Measurements from ENCODE around the gene EGR2. TPM values are rescaled to one million over a fixed set of nuclear protein-coding genes. Genes with fewer than 3 reads are reported as not detected.

The EGR2 gene
- total and polyA plus RNA-seq, 10 of the 15 experiments (the other 5 are each of a cell fraction or from before 2014, with no cell fraction given), result 8.3 to 56.5 (median 16.2) TPM

DNA sequence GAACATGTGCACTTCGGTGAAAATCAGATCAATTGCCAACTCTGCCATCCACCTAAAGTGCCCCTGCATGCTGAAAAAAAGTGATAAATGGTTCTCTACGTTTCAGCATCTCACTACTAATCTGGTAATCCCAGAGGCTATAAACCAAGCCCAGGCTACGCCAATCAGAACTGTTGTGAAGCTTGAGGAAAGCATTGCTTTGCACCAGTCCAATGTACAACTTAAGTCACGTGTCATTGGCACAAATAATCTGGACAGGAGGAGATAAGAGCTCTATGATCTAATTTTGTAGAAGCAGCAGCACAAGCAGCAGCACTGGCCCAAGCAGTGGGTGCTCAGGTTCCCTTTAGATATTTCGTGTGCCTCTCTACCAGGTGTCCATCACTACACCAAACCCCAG, 4.4 kb upstream of the EGR2 start:
- TF ChIP-seq GABPA (IDR thresholded peaks at IDR 0.05; ENCODE audit: low read depth) (no peak), RELA (IDR thresholded peaks at IDR 0.05; ENCODE audit: borderline replicate concordance, partially characterized antibody) (no peak), SUPT20H (IDR thresholded peaks at IDR 0.05; ENCODE audit: borderline replicate concordance, control insufficient read depth, low read depth, low read length) (no peak), TCF3 (IDR thresholded peaks at IDR 0.05; ENCODE audit: borderline replicate concordance, insufficient read depth, low read depth, low read length) (no peak), EED (IDR thresholded peaks at IDR 0.05; ENCODE audit: low read depth) (no peak), ZSCAN29 (IDR thresholded peaks at IDR 0.05) (no peak), CREM (IDR thresholded peaks at IDR 0.05; ENCODE audit: low read depth) (no peak), STAT3 (IDR thresholded peaks at IDR 0.05; ENCODE audit: low read depth, low read length) (no peak), MYB (IDR thresholded peaks at IDR 0.05; ENCODE audit: borderline replicate concordance, low read depth, low read length) (no peak), NR2F1 (conservative IDR thresholded peaks at IDR 0.05) (no peak), MTA2 (IDR thresholded peaks at IDR 0.05; ENCODE audit: low read depth) (no peak), CEBPB (IDR thresholded peaks at IDR 0.05; ENCODE audit: borderline replicate concordance in 1 of 2, low read depth in 2 of 2, low read length in 2 of 2) (no peak)
- TF ChIP-seq, protein P1, sequence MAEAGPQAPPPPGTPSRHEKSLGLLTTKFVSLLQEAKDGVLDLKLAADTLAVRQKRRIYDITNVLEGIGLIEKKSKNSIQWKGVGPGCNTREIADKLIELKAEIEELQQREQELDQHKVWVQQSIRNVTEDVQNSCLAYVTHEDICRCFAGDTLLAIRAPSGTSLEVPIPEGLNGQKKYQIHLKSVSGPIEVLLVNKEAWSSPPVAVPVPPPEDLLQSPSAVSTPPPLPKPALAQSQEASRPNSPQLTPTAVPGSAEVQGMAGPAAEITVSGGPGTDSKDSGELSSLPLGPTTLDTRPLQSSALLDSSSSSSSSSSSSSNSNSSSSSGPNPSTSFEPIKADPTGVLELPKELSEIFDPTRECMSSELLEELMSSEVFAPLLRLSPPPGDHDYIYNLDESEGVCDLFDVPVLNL (IDR thresholded peaks at IDR 0.05; ENCODE audit: low read depth, low read length), result no peak
- TF ChIP-seq, protein P2, sequence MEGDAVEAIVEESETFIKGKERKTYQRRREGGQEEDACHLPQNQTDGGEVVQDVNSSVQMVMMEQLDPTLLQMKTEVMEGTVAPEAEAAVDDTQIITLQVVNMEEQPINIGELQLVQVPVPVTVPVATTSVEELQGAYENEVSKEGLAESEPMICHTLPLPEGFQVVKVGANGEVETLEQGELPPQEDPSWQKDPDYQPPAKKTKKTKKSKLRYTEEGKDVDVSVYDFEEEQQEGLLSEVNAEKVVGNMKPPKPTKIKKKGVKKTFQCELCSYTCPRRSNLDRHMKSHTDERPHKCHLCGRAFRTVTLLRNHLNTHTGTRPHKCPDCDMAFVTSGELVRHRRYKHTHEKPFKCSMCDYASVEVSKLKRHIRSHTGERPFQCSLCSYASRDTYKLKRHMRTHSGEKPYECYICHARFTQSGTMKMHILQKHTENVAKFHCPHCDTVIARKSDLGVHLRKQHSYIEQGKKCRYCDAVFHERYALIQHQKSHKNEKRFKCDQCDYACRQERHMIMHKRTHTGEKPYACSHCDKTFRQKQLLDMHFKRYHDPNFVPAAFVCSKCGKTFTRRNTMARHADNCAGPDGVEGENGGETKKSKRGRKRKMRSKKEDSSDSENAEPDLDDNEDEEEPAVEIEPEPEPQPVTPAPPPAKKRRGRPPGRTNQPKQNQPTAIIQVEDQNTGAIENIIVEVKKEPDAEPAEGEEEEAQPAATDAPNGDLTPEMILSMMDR (IDR thresholded peaks at IDR 0.05 in 2 of 3, conservative IDR thresholded peaks at IDR 0.05 in 1 of 3; ENCODE audit: control insufficient read depth in 2 of 3, extremely low read depth in 1 of 3, insufficient read depth in 1 of 3, low read depth in 3 of 3, low read length in 3 of 3), result no peak
- TF ChIP-seq, protein P3, sequence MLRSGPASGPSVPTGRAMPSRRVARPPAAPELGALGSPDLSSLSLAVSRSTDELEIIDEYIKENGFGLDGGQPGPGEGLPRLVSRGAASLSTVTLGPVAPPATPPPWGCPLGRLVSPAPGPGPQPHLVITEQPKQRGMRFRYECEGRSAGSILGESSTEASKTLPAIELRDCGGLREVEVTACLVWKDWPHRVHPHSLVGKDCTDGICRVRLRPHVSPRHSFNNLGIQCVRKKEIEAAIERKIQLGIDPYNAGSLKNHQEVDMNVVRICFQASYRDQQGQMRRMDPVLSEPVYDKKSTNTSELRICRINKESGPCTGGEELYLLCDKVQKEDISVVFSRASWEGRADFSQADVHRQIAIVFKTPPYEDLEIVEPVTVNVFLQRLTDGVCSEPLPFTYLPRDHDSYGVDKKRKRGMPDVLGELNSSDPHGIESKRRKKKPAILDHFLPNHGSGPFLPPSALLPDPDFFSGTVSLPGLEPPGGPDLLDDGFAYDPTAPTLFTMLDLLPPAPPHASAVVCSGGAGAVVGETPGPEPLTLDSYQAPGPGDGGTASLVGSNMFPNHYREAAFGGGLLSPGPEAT (IDR thresholded peaks at IDR 0.05; ENCODE audit: low read depth), result no peak
- TF ChIP-seq, protein P4, sequence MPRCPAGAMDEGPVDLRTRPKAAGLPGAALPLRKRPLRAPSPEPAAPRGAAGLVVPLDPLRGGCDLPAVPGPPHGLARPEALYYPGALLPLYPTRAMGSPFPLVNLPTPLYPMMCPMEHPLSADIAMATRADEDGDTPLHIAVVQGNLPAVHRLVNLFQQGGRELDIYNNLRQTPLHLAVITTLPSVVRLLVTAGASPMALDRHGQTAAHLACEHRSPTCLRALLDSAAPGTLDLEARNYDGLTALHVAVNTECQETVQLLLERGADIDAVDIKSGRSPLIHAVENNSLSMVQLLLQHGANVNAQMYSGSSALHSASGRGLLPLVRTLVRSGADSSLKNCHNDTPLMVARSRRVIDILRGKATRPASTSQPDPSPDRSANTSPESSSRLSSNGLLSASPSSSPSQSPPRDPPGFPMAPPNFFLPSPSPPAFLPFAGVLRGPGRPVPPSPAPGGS (IDR thresholded peaks at IDR 0.05; ENCODE audit: borderline replicate concordance, insufficient read depth, low read depth, low read length, poor library complexity, severe bottlenecking), result no peak
- TF ChIP-seq, protein P5, sequence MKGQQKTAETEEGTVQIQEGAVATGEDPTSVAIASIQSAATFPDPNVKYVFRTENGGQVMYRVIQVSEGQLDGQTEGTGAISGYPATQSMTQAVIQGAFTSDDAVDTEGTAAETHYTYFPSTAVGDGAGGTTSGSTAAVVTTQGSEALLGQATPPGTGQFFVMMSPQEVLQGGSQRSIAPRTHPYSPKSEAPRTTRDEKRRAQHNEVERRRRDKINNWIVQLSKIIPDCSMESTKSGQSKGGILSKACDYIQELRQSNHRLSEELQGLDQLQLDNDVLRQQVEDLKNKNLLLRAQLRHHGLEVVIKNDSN (IDR thresholded peaks at IDR 0.05; ENCODE audit: borderline replicate concordance, extremely low read length, insufficient read depth, low read depth, low read length), result no peak
- Histone ChIP-seq H2AFZ (ENCODE audit: control insufficient read depth, low read depth, low read length) (no peak overlapping the region), H3K4me2 (ENCODE audit: control insufficient read depth, insufficient read depth) (no peak overlapping the region), H3K79me2 (ENCODE audit: control insufficient read depth, insufficient read depth, low read length) (peaks cover 5% of the 10 kb centered on the region), H3K27me3 (replicated peaks in 1 of 2; ENCODE audit: control insufficient read depth in 2 of 2, insufficient read depth in 2 of 2, low read length in 1 of 2) (peaks cover 1 to 8% of the 10 kb centered on the region in 2 experiments; a peak in 3 of 4 replicates), H4K20me1 (ENCODE audit: control insufficient read depth, insufficient read depth) (no peaks in the 10 kb centered on the region), H3K27ac (ENCODE audit: control insufficient read depth, insufficient read depth) (no peak overlapping the region), H3K4me1 (ENCODE audit: control insufficient read depth, insufficient read depth, low read length) (peaks cover 14% of the 10 kb centered on the region), H3K36me3 (ENCODE audit: control insufficient read depth in 2 of 2, insufficient read depth in 2 of 2, low read length in 1 of 2) (no peaks in the 10 kb centered on the region), H3K4me3 (no peak overlapping the region), H3K9me3 (replicated peaks; ENCODE audit: control insufficient read depth, insufficient read depth, low read length) (no peaks in the 10 kb centered on the region; the same call in 2 of the 3 replicates), H3K9ac (ENCODE audit: control insufficient read depth, insufficient read depth, low read length) (no peak overlapping the region)
- in situ Hi-C loops (cut with MboI), result no loop called here
- no peak for ATAC-seq
- WGBS (ENCODE audit: insufficient coverage, insufficient replicate concordance, low lambda C conversion rate, missing lambda C conversion rate), result 43% methylated on average over 5 of the region's 5 CpGs
- ChIA-PET RAD21 (ENCODE audit: unreplicated experiment) (interaction anchor here (6.5 kb wide), 1 partner anchor 209 kb away, joined by 132 read pairs; no protein-coding TSS in a partner anchor), POLR2A (no interaction called here), CTCF (interaction anchor here (3.1 to 7.5 kb wide), 4 partner anchors 202 to 337 kb away, joined by 20 to 123 read pairs (median 25); no protein-coding TSS in a partner anchor), SMC1A (ENCODE audit: uncharacterized antibody, unreplicated experiment) (interaction anchor here (0.9 to 7.9 kb wide), 5 partner anchors 87 to 336 kb away, joined by 3 to 131 read pairs (median 7); no protein-coding TSS in a partner anchor)
- no TSS peak for BruUV-seq (replicated peaks)
- DNase-seq (ENCODE audit: low read depth, low spot score), result no peak
- intact Hi-C loops (cut with micrococcal nuclease; ENCODE audit: unreplicated experiment), result no loop called here
- FAIRE-seq, result no peak

All from GM12878 (cell line).